LNCaP clone FGC (cell line): Measurements from ENCODE around the gene ACCSL.

Experiments used
- DNase-seq: peaks from one replicate; pipeline ENCODE4 v3.0.0-alpha.2; 2011; ENCODE audit warnings: low read depth
- H3K4me3 ChIP-seq: 2 replicates; pipeline ENCODE4 v1.5.1; 2011; ENCODE audit warnings: mild to moderate bottlenecking, low read depth, low read length, control low read depth
- CTCF ChIP-seq: IDR thresholded peaks from 2 replicates; pipeline ENCODE4 v1.5.1; 2012; ENCODE audit warnings: mild to moderate bottlenecking; ENCODE audit not compliant: control insufficient read depth, insufficient read depth; ENCODE audit errors: extremely low read depth

Gene ACCSL

GRCh38 chr11:44011797-44012196 lies 36.0 kb upstream of the ACCSL start:
- no peak overlapping the region for H3K4me3 ChIP-seq
- no peak for TF ChIP-seq CTCF
- no peak for DNase-seq

DNA sequence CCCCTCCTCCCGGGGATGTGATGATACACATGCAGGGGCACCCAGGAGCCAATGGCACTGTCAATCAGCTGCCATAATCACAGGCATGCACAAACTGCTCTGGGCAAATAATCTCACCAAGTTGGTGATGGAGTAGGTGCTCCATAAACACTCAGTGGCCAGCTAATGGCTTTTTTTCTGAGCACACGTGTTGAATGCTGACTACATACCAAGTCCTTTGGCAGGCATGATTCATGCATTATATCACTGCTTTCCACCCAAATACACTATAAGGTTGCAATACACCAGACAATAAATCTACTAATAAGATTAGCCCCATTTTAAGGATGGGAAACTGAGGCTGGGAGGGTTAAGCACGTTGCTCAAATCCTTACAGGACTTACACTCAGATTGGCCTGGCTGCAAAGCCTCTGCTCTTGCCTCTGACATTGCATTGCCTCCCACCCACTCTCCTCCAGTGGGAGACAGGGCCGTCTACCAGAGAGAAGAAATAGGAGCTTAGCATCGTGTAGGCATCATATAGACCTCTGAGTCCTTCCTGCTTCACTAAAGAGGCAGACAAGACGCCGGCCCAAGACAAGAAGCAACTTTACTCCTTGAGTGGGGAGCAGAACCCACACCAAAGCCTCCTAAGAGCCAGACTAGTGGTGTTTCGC lies 32.7 kb upstream of the ACCSL start:
- no peak for DNase-seq
- TF ChIP-seq CTCF, result no peak
- no peak overlapping the region for H3K4me3 ChIP-seq

- H3K4me3 ChIP-seq, result no peak overlapping the region
- DNase-seq, result no peak
Observed at GRCh38 chr11:44015624-44016007, 32.2 kb upstream of the ACCSL start.

DNA sequence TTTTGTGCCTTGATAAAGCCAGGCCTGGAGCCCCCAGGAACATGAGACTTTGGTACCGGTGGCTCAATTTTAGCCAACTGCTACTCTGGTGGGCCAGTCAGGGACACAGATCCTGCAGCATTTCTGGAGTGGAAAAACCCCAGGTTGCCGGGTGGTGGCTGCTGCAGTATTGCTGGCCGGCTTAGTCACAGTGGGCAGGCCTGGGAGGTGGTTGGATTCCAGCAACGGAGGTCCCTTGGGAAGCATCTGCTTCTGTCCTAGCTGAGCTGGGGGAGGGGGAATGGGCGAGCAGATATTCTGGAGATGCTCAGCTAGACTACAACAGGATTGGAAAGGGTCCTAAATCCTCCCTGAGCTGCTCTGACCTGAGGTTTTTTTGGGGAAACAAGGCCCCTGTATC lies 31.6 kb upstream of the ACCSL start:
- H3K4me3 ChIP-seq, result no peak overlapping the region
- no peak for DNase-seq
- no peak for TF ChIP-seq CTCF

More at GRCh38 chr11:44015624-44016007, 32.2 kb upstream of the ACCSL start:
- TF ChIP-seq CTCF, result no peak

DNA sequence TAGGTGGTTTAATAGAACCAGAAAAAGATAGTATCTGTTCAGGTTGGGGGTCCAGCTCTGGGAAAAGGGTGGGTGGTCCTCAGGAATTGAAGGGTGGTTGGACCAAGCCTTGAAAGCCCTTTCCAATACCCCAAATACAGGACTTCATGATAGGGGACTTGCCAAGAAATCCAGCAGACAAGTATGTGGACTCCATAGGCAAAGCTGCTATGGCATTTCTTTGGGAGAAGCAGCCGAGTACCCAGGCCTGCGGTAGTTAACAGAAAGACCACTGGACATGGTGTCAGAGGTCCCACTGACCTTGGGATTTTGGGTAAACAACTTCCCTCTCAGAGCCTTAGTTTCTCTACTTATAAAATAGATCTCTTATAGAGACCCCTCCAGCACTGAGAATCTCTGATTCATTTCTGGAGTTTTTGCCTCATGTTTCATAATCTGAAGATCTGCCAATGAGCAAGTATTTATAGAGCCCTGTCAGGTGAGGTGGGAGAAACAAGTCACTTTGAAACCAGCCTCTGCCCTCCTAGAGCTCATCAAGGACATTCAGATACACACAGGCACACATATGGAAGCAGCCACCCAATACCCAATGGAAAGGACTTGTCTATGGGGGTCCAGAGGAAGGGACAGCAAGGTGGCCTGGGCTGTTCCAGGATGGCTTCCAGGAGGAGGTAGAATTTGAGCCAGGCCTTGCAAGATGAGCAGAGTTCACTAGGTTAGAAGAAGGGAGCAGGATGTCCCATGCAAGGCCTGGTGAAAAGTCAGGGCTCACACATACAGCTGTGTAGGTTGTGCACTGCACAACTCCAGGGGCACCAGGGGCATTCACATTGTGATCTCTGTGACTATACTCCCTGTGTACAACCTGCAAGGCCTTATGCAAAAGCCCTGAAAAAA lies 31.0 kb upstream of the ACCSL start:
- no peak for DNase-seq
- H3K4me3 ChIP-seq, result no peak overlapping the region
- TF ChIP-seq CTCF, result no peak

DNA sequence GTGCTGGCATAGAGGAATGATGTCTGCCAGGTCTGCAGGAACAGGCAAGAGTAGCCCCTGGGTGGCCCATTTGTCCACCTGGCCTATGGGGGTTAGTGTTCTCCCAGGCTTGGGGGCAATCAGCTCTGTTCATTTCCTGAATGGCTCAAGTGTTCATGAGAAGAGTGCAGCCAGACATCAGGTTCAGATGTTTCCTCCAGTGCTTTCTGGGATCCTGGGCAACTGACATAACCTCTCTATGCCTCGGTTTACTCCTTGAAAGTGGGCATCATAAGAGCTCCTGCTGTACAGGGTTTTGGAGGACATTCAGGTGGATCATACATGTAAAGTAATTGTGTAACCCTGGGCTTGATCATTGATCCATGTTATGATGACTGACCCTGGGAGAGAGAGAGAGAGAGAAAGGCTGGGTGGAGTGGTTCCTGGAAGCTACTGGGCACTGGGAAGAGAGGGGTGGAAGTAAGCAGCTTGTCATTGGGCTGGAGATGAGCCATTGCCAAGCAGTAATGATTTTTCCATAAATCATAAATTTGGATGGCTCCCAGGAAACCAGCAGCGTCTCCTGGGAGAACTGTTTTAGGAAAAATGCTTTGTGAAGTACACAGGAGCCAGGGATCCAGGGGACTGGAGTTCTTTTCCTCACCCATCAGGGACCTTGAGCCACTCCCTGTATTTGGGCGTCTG lies 30.2 kb upstream of the ACCSL start:
- H3K4me3 ChIP-seq, result no peak overlapping the region
- DNase-seq, result peak; percentile 25
- no peak for TF ChIP-seq CTCF
